Uterus (tissue), 4 donors: Measurements from ENCODE around the gene RAB3B. TPM values are rescaled to one million over a fixed set of nuclear protein-coding genes. Genes with fewer than 3 reads are reported as not detected.
"Not testable (repeated sequence)": the region's sequence is repeated elsewhere in the genome, so short reads cannot be mapped to it uniquely, and the experiment has no call there.

Source experiments
- DNase-seq, 2 donors: peaks; one replicate each; pipeline ENCODE4 v3.0.0-alpha.2; 2019 to 2020
- H3K27ac ChIP-seq, 2 donors: fragments of 200-600 bp; sonication (generic); 1 replicate in 1 of 2; 2 replicates in 1 of 2; pipeline ENCODE4 v1.5.1; 2016 to 2018
- H3K27me3 ChIP-seq, 2 donors: fragments of 200-600 bp; sonication (generic); one replicate each; pipeline ENCODE4 v1.5.1; 2018 to 2019; ENCODE audit warnings: control low read depth in 1 of 2
- H3K36me3 ChIP-seq, 2 donors: fragments of 200-600 bp; sonication (generic); one replicate each; pipeline ENCODE4 v1.5.1; 2019; ENCODE audit warnings: control low read depth in 1 of 2
- H3K4me1 ChIP-seq, 2 donors: fragments of 200-600 bp; sonication (generic); one replicate each; pipeline ENCODE4 v1.5.1; 2018 to 2019; ENCODE audit warnings: control low read depth in 1 of 2
- H3K4me3 ChIP-seq, 2 donors: fragments of 200-600 bp; sonication (generic); 1 replicate in 1 of 2; 2 replicates in 1 of 2; pipeline ENCODE4 v1.5.1; 2018 to 2019; ENCODE audit warnings: mild to moderate bottlenecking in 1 of 2
- H3K9me3 ChIP-seq, 2 donors: fragments of 200-600 bp; sonication (generic); one replicate each; pipeline ENCODE4 v1.5.1; 2019; ENCODE audit warnings: control low read depth in 1 of 2
- CTCF ChIP-seq, 4 experiments: fragments of 200-600 bp in 2 of 4; fragments of 450-650 bp in 2 of 4; sonication (generic) in 2 of 4; IDR thresholded peaks; one replicate each; pipeline ENCODE4 v1.5.1; 2016 to 2019; ENCODE audit warnings: antibody characterized with exemption in 4 of 4, mild to moderate bottlenecking in 2 of 4, moderate library complexity in 1 of 4
- POLR2A ChIP-seq, 2 donors: fragments of 450-650 bp; IDR thresholded peaks; one replicate each; pipeline ENCODE4 v1.6.1; 2016; ENCODE audit warnings: antibody characterized with exemption in 2 of 2, mild to moderate bottlenecking in 1 of 2, moderate library complexity in 1 of 2
- intact Hi-C: fragments of 100-400 bp; cut with DNase I; formaldehyde crosslinking; loops from one replicate; pipeline ENCODE4 v1.15.1; 2023; ENCODE audit warnings: low total_unique reads
- total RNA-seq, 4 donors: library from RNA; depleted of rRNA in 3 of 4; stranded (reverse); fragments of >200 nt in 3 of 4; gene quantifications; one replicate each; pipeline versions ENCODE4 v1.1.0 to v1.2.4, GENCODE V29; 2014 to 2023
- donor health status: DM: yes; HTN: yes; CAD: no.

RAB3B gene
- total RNA-seq, 4 donors from 2014 or later: 0.06 to 0.69 TPM; not detected in 2

- Histone ChIP-seq H3K27me3 (no peaks in the 10 kb centered on the region), H3K9me3 (no peaks in the 10 kb centered on the region), H3K4me1 (peaks cover 0 to 7% of the 10 kb centered on the region in 2 donors), H3K36me3 (no peaks in the 10 kb centered on the region), H3K27ac (peak overlapping the region; percentile 75 to 82), H3K4me3 (peak overlapping the region; percentile 72 to 81)
- DNase-seq: peak; percentile 19 to 25
- TF ChIP-seq CTCF (IDR thresholded peaks at IDR 0.05) (no peak), POLR2A (IDR thresholded peaks at IDR 0.05) (no peak)
- intact Hi-C loops: no loop called here
These were observed 42.3 kb upstream of the RAB3B start for GRCh38 chr1:52032785-52033131.

DNA sequence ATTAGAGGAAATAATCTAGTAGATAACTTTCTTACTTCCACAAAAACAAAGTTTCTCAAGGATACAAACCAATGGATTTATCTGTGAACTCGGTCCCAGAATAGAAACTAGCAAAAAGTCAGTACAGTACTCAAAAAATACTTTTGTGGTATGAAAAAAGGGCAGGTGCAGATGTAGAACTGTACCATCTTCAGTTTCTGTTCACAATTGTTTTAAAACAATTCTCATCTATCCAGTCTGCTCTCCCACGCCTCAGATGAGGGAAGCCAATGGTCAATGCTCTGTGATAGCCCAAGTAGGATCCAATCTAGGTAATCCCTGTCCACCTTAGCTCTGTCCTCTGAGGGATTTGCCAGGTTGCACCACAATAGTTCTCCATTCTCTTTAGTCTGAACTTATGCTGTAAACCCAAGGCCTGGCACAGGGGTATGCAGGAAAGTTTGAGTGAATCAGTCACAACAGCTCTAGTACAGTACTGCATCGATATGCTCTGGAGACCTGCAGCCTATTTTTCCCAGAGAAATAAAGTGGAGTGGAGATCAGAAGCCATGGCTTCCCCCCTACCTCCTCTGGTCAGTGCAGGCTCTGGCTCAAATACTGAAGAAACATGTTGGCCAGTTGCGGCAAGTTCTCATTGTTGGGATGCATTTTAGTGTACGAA is 41.8 kb upstream of the RAB3B start:
- H3K4me1 ChIP-seq: peaks cover 0 to 7% of the 10 kb centered on the region in 2 donors
- peak overlapping the region; percentile 72 to 81 for H3K4me3 ChIP-seq
- H3K27ac ChIP-seq: no peak overlapping the region
- DNase-seq: no peak
- no peaks in the 10 kb centered on the region for H3K36me3 ChIP-seq
- no peaks in the 10 kb centered on the region for H3K9me3 ChIP-seq
- H3K27me3 ChIP-seq: no peaks in the 10 kb centered on the region
- intact Hi-C loops: no loop called here
- TF ChIP-seq POLR2A (IDR thresholded peaks at IDR 0.05) (no peak), CTCF (IDR thresholded peaks at IDR 0.05) (no peak)

GRCh38 chr1:52028839-52029238 is 38.3 kb upstream of the RAB3B start:
- H3K4me1 ChIP-seq, H3K36me3 ChIP-seq, H3K27ac ChIP-seq, H3K9me3 ChIP-seq, H3K27me3 ChIP-seq, intact Hi-C loops, H3K4me3 ChIP-seq, DNase-seq: not testable (repeated sequence)

DNA sequence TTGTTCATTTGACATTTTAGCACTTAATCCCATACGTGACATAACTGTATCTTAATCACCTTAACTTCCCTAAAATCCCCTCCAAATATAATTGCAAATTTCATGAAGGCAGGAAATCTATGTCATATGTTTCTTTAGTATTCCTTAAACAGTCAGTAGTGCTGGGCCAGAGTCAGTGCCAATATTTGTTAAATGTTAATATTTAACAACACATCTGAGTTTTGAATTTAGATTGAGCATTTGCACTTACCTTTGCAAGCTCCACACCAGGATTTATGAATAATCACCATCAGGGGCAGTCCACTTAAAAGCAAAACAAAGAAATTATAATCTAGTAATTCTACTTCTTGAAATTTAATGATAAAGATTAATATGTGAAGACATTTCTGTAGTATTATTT is 37.8 kb upstream of the RAB3B start:
- no peak for TF ChIP-seq POLR2A (IDR thresholded peaks at IDR 0.05)
- TF ChIP-seq CTCF (IDR thresholded peaks at IDR 0.05): no peak
- Histone ChIP-seq H3K4me3 (no peak overlapping the region), H3K4me1 (peaks cover 0 to 7% of the 10 kb centered on the region in 2 donors), H3K36me3 (no peaks in the 10 kb centered on the region), H3K9me3 (no peaks in the 10 kb centered on the region), H3K27me3 (no peaks in the 10 kb centered on the region), H3K27ac (no peak overlapping the region)
- no peak for DNase-seq
- intact Hi-C loops: no loop called here

DNA sequence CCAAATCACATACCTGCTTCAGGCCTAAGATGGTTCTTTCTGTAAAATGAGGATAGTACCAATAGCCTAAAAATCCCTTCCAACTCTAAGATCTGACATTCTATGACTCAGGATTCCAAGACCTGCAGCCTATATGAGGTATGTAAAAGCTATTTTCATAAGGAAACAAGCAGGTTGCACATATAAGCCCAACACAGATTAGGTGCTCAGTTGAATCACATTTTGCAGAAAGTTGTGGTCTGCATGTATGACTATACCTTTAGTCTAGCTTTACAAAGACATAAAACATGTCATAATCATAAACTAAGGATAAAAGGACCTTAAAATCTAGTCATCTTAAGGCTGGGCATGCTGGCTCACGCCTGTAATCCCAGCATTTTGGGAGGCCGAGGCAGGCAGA is 35.8 kb upstream of the RAB3B start:
- no peak overlapping the region for H3K4me3 ChIP-seq
- TF ChIP-seq POLR2A (IDR thresholded peaks at IDR 0.05) (no peak), CTCF (IDR thresholded peaks at IDR 0.05) (no peak)
- no peak for DNase-seq
- no peaks in the 10 kb centered on the region for H3K27me3 ChIP-seq
- no peaks in the 10 kb centered on the region for H3K4me1 ChIP-seq
- H3K9me3 ChIP-seq: no peaks in the 10 kb centered on the region
- no peaks in the 10 kb centered on the region for H3K36me3 ChIP-seq
- no peak overlapping the region for H3K27ac ChIP-seq
- intact Hi-C loops: no loop called here

- no peak for DNase-seq
- H3K4me1 ChIP-seq: no peaks in the 10 kb centered on the region
- H3K9me3 ChIP-seq: no peaks in the 10 kb centered on the region
- no peak overlapping the region for H3K27ac ChIP-seq
- H3K4me3 ChIP-seq: no peak overlapping the region
- TF ChIP-seq CTCF (IDR thresholded peaks at IDR 0.05): no peak
- no peak for TF ChIP-seq POLR2A (IDR thresholded peaks at IDR 0.05)
- H3K27me3 ChIP-seq: no peaks in the 10 kb centered on the region
- intact Hi-C loops: no loop called here
- no peaks in the 10 kb centered on the region for H3K36me3 ChIP-seq
These were observed 31.6 kb upstream of the RAB3B start for GRCh38 chr1:52022133-52022532.
